ENCODE measurements around the gene SEC16B.

The SEC16B gene

DNA sequence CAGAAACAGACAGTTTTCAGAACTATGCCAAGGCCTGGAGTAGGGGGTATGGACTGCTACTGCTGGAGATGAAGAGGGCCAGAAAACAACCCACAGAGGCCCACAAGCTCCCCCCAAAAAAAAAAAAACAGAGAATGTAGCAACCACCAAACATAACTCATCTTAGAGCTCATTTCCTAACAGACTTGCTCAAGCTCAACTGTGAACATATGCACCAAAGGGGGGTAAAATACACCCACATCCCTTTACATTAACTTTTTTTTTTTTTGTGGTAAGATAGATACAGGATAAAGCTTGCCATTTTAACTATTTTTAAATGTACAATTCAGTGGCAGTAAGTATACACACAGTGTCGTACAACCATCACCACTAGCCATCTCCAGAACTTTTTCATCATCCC, 36.0 kb downstream of the SEC16B start:
- TF ChIP-seq CTBP1 (IDR thresholded peaks at IDR 0.05; ENCODE audit: borderline replicate concordance): no peak
- TF ChIP-seq L3MBTL2 (conservative IDR thresholded peaks at IDR 0.05): no peak
- no peak for TF ChIP-seq BHLHE40 (IDR thresholded peaks at IDR 0.05; ENCODE audit: borderline replicate concordance)
- TF ChIP-seq SUZ12 (IDR thresholded peaks at IDR 0.05): no peak
- no peak for TF ChIP-seq FOXA1 (IDR thresholded peaks at IDR 0.05)
- no peak for TF ChIP-seq SP1 (IDR thresholded peaks at IDR 0.05)
- no peak for TF ChIP-seq ZNF384 (IDR thresholded peaks at IDR 0.05)
- no peak for TF ChIP-seq ELF4 (IDR thresholded peaks at IDR 0.05)
- no peak for TF ChIP-seq PKNOX1 (IDR thresholded peaks at IDR 0.05)
- no peak for TF ChIP-seq TARDBP (IDR thresholded peaks at IDR 0.05)
- no peak for TF ChIP-seq ARNT (IDR thresholded peaks at IDR 0.05)
- TF ChIP-seq FOXM1 (IDR thresholded peaks at IDR 0.05; ENCODE audit: borderline replicate concordance): no peak
- no peak for TF ChIP-seq LEF1 (IDR thresholded peaks at IDR 0.05; ENCODE audit: borderline replicate concordance)
- TF ChIP-seq FOXK2 (IDR thresholded peaks at IDR 0.05): no peak
- TF ChIP-seq NFRKB (IDR thresholded peaks at IDR 0.05): no peak
- TF ChIP-seq HDGF (IDR thresholded peaks at IDR 0.05; ENCODE audit: borderline replicate concordance): no peak
- DNase-seq (ENCODE audit: extremely low spot score): no peak
- ChIA-PET CTCF (no interaction called here), POLR2A (no interaction called here)

GRCh38 chr1:177932123-177932522, 37.7 kb downstream of the SEC16B start:
- ChIA-PET CTCF (no interaction called here), POLR2A (no interaction called here)
- TF ChIP-seq FOXK2 (IDR thresholded peaks at IDR 0.05) (no peak), ZNF384 (IDR thresholded peaks at IDR 0.05) (no peak), BHLHE40 (IDR thresholded peaks at IDR 0.05; ENCODE audit: borderline replicate concordance) (no peak), ARNT (IDR thresholded peaks at IDR 0.05) (no peak), SP1 (IDR thresholded peaks at IDR 0.05) (no peak), HDGF (IDR thresholded peaks at IDR 0.05; ENCODE audit: borderline replicate concordance) (no peak), SUZ12 (IDR thresholded peaks at IDR 0.05) (no peak), TARDBP (IDR thresholded peaks at IDR 0.05) (no peak), LEF1 (IDR thresholded peaks at IDR 0.05; ENCODE audit: borderline replicate concordance) (no peak), PKNOX1 (IDR thresholded peaks at IDR 0.05) (no peak)
- DNase-seq (ENCODE audit: extremely low spot score): no peak

DNA sequence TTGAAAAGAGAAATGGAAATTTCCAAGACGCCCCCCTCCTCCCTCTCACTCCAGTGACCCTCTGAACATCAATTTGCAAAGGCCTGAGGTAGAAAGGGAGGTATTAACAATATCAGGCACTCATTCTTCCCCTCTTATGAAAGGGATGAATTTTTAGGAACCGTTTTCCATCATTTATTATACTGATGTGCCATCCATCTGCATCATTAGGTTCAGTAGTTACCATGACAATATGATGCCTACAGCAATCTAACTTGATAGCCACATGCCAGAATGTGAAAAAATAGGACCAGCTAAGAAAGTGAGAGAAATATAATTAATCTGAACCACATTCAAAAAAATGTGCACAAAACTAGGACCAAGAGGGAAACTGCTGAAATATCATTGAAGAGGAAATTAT, 40.9 kb downstream of the SEC16B start:
- POLR2A ChIA-PET: no interaction called here
- no peak for DNase-seq (ENCODE audit: extremely low spot score)
- TF ChIP-seq BHLHE40 (IDR thresholded peaks at IDR 0.05; ENCODE audit: borderline replicate concordance) (no peak), SUZ12 (IDR thresholded peaks at IDR 0.05) (no peak), LEF1 (IDR thresholded peaks at IDR 0.05; ENCODE audit: borderline replicate concordance) (no peak), NFRKB (IDR thresholded peaks at IDR 0.05) (no peak), TARDBP (IDR thresholded peaks at IDR 0.05) (no peak)
- CTCF ChIA-PET: no interaction called here

DNA sequence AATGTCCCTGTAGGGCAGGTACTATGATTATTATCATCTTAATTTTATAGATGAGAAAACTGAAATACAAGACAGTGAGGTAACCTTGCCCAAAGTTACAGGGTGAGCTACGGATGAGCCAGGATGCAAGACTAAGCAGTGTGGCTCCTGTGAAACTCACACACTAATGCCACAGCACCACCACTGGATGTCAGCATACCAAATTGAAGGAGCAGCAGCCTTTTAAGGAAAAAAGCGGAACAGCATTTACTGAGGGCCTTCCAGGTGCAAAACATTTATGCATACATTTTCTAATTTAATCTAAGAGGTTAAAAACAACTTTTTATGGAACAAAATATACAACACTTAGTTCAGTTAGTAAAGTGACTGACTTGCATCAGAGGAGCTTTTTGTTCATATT, 41.7 kb downstream of the SEC16B start:
- no peak for DNase-seq (ENCODE audit: extremely low spot score)
- ChIA-PET POLR2A (no interaction called here), CTCF (no interaction called here)
- TF ChIP-seq FOXA1 (IDR thresholded peaks at IDR 0.05): no peak
- TF ChIP-seq FOXK2 (IDR thresholded peaks at IDR 0.05): no peak
- TF ChIP-seq PKNOX1 (IDR thresholded peaks at IDR 0.05): no peak
- TF ChIP-seq ZNF384 (IDR thresholded peaks at IDR 0.05): no peak
- no peak for TF ChIP-seq ARNT (IDR thresholded peaks at IDR 0.05)
- TF ChIP-seq CTBP1 (IDR thresholded peaks at IDR 0.05; ENCODE audit: borderline replicate concordance): no peak
- no peak for TF ChIP-seq SP1 (IDR thresholded peaks at IDR 0.05)
- TF ChIP-seq FOXM1 (IDR thresholded peaks at IDR 0.05; ENCODE audit: borderline replicate concordance): no peak
- no peak for TF ChIP-seq ELF4 (IDR thresholded peaks at IDR 0.05)
- no peak for TF ChIP-seq L3MBTL2 (conservative IDR thresholded peaks at IDR 0.05)

DNA sequence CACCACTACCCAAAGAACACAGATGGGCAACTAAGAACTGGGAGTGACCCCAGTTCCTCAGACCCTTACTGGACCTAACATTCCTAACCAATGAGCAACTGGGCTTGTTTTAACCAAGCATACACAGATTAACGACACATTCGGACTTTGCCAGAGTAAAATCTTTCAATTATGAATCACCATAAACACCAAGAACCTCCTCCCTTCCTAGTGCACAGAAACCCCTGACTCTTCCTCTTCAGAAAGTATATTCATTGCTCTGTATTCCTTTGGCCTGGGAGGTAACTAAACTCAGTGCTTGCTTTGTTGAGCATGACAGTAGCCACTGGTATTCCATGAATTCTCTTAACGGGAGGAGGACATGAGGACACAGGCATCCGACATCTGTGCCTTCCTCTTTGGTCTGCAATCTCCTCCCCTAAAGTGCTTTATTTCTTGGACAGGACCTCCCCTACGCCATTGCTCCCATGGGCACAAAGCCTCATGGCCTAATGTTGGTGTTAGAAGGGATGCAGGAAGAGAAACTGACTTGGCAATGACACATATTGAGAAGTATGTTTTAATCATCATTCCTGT, 42.7 kb downstream of the SEC16B start:
- ChIA-PET POLR2A (no interaction called here), CTCF (no interaction called here)
- TF ChIP-seq SP1 (IDR thresholded peaks at IDR 0.05): no peak
- TF ChIP-seq TARDBP (IDR thresholded peaks at IDR 0.05): no peak
- no peak for TF ChIP-seq ZNF384 (IDR thresholded peaks at IDR 0.05)
- TF ChIP-seq SUZ12 (IDR thresholded peaks at IDR 0.05): no peak
- no peak for DNase-seq (ENCODE audit: extremely low spot score)

DNA sequence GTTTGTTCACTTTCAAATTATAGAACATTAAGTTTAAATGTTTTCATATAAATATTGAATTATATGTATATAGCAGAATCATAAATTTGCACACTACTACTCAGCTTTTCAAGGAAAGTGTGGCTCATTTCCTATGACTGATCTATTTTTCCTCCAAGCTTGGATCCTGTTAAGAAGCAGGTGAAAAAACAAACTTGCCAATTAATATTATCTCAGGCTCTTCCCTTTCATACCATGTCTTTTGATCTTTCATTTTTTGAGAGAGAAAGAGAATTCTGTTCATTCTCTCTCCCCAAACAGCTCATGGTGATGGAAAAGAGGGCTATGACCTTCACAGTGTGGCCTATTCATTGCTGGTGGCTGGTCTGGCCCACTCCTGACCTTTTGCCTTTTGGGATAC, 43.7 kb downstream of the SEC16B start:
- POLR2A ChIA-PET: no interaction called here
- CTCF ChIA-PET: no interaction called here
- TF ChIP-seq ZNF384 (IDR thresholded peaks at IDR 0.05) (no peak), FOXM1 (IDR thresholded peaks at IDR 0.05; ENCODE audit: borderline replicate concordance) (no peak), TARDBP (IDR thresholded peaks at IDR 0.05) (no peak), BHLHE40 (IDR thresholded peaks at IDR 0.05; ENCODE audit: borderline replicate concordance) (no peak), CTBP1 (IDR thresholded peaks at IDR 0.05; ENCODE audit: borderline replicate concordance) (no peak), L3MBTL2 (conservative IDR thresholded peaks at IDR 0.05) (no peak), ELF4 (IDR thresholded peaks at IDR 0.05) (no peak), SUZ12 (IDR thresholded peaks at IDR 0.05) (no peak), PKNOX1 (IDR thresholded peaks at IDR 0.05) (no peak), ARNT (IDR thresholded peaks at IDR 0.05) (no peak), FOXK2 (IDR thresholded peaks at IDR 0.05) (no peak), HDGF (IDR thresholded peaks at IDR 0.05; ENCODE audit: borderline replicate concordance) (no peak), NFRKB (IDR thresholded peaks at IDR 0.05) (no peak), LEF1 (IDR thresholded peaks at IDR 0.05; ENCODE audit: borderline replicate concordance) (no peak), SP1 (IDR thresholded peaks at IDR 0.05) (no peak), FOXA1 (IDR thresholded peaks at IDR 0.05) (no peak)
- no peak for DNase-seq (ENCODE audit: extremely low spot score)

Data from HEK293T (cell line).